GM12873 (cell line): ENCODE measurements around the gene PIK3CA.

Experiments used
- CTCF ChIP-seq: IDR thresholded peaks from 2 replicates; pipeline ENCODE4 v1.5.1; 2012; ENCODE audit warnings: low read depth, mild to moderate bottlenecking, moderate library complexity, low read length, control low read depth; ENCODE audit not compliant: insufficient read depth; ENCODE audit errors: missing control alignments

PIK3CA gene

GRCh38 chr3:179184826-179185225 lies 36.7 kb downstream of the PIK3CA start:
- TF ChIP-seq CTCF = no peak

DNA sequence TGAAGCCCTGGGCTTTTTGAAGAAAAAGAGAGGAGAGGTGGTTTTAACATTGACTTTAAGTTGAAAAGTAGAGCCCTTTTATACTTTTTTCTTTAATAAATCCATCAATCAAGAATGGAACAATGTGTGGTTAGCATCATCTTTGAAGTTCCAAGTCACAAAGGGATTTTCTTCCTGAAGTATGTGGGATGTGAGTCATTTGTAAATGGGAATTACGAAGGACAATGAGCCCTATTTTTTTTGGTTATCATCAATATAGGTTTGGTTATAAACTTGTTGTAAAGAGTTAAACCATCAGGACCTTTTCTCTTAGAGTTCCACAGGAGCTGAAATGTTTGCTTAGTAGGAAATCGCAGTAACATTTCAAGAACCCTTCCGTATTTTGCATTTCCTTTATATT lies 38.3 kb downstream of the PIK3CA start:
- no peak for TF ChIP-seq CTCF

DNA sequence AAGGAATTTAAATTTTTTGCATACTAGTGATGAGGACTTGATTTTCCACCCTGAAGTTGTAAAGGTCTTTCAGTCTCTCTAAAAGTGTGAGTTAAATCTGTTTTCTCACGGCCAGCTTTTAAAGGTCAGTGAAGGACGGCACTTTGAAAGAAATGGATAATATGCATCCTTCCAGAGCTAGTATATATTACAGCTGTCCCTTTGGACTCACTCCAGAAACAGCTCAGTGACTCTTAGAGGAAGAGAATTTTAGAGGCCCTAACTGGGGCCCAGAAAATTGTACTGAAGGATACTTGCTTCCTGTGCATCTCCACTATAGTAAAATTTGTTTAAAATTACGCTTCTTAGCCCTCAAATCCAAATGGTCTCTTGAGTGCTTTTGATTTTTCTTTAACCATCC lies 41.6 kb downstream of the PIK3CA start:
- no peak for TF ChIP-seq CTCF

DNA sequence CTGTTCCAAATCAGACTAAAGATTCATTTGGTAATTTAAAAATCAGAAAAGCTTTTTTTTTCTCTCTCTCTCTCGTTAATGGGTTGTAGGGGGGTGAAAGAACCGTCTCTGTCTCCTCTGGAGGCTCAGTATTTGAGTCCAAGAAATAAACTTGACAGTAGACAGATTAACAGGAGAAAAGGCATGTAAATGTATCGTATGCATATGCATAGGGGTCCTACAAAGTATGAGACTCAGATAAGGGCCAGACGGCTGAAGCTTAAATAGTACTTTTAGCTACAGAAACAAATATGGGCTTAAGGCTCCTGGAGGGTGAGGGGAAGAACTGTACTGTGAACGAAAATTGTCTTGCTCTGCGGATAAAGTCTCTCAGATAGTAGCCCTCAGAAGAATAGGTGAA lies 42.4 kb downstream of the PIK3CA start:
- no peak for TF ChIP-seq CTCF

DNA sequence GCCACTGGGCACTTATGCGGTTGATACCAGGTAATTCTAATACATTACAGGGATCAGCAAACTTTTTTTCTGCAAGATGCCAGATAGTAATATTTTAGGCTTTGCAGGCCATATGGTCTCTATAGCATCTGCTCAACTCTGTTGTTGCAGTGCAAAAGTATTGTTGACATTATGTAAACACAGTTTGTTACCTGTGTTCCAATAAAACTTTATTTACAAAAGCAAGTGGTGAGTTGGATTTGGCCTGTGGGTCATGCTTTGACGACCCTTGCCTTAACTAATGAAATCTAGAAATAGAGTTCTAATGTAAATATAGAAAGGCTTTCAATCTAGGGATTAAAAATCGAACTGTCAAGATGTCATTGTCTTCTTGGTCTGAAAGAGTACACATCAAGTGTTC lies 44.4 kb downstream of the PIK3CA start:
- TF ChIP-seq CTCF = no peak

DNA sequence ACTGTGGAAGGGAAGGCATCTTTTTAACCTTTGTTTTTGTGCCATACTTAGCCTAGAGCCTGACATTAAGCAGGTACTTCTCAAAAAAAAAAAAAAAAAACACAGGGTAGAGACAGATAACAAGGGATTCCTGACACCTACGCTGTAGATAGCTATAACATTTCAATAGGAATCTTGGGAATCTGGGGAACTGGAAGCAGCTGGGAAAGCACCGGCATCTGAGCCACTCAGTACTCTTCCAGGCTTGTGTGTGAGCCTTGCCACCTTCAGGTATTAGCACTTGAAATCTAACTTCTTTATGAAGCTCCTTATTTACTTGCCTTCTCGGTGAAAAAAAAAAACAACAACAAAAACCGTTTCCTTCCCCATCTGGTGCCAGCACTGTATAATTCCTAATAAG lies 46.8 kb downstream of the PIK3CA start:
- no peak for TF ChIP-seq CTCF

DNA sequence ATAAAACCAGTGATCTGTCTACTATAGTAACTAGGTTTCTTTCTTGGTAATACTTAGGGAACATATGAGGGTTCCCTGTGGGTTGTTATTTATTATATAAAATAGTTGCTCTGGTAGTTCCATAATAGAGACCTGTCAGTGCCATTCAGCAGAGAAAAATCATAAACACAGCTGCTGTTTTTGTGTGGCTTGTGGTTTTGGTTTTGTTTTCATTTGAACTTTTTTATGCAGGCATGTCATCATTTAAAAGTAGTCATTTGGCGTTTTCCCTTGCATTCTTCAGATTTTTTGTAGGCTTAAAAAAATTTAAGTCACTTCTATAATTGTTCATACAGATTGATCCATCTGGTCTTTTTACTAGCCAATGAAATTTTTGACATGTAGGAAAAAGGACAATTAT lies 47.9 kb downstream of the PIK3CA start:
- TF ChIP-seq CTCF = no peak

DNA sequence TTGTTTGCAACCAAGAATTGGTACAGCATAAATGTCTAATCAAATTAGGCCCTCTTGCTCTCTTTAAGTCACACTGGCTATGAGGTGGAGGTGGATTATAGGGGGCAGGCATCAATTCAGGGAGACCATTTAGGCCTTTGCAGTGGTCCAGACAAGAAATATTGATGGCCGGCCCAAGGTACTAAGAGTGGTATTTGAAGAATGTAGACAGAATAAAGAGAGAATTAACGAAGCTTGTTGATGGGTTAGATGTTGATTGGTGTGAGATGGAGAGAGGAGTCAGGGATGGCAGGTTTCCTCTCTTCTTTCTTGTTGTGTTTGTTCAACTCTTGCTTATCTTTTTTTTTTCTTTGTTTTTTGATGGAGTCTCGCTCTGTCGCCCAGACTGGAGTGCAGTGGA lies 48.5 kb downstream of the PIK3CA start:
- TF ChIP-seq CTCF = no peak
